ENCODE data around the gene FRZB.
"Not testable (repeated sequence)": the region's sequence is repeated elsewhere in the genome, so short reads cannot be mapped to it uniquely, and the experiment has no call there.

Gene FRZB, protein sequence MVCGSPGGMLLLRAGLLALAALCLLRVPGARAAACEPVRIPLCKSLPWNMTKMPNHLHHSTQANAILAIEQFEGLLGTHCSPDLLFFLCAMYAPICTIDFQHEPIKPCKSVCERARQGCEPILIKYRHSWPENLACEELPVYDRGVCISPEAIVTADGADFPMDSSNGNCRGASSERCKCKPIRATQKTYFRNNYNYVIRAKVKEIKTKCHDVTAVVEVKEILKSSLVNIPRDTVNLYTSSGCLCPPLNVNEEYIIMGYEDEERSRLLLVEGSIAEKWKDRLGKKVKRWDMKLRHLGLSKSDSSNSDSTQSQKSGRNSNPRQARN

DNA sequence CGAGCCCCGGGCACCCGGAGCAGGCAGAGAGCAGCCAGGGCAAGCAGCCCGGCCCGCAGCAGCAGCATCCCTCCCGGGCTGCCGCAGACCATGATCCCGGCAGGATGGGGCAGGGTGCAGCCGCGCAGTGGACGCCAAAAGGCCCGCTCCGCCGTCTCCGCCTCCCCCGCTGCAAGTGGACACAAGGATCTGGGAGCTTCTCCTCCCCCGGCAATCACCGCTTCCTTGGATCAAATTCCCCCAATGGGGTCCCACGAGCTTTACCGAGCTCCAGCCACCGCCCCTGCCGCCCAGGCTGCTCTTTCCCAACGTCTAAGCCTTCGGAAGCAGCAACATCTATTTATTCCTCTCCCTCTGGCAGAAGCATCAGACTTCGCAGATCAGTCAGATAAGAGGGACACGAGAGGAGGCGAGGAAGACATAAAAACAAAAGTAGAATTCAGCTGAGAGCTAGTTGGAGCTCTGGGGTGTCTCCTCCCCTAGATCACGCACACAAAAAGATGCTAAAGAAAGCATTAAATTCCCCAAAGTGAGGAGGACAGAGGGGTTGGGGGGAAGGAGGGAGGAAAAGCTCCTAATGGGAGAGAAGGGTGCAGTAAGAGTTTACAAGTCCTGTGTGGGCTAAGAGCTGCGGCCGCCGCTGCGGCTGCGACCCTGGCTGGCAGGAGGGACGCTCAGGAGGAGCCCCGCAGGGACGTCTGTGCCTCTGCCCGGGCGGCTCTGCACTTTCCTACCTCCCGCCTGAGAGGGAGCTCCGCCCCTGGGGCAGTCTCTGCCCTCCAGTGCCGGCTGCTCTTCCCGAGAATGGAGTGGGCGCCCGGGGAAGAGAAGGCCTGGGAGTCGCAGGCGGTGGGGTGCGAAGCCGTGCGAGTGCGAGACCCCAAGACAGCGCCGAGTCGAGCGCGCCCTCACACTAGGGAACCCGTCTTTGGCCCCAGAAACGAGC lies at the start of gene FRZB:
TSS of gene FRZB (minus strand) at position 177 of the 946 bp plus-strand sequence. CDS start at position 92, 85 bp downstream.
- no peak for DNase-seq (ENCODE audit: low read depth, low spot score)

DNA sequence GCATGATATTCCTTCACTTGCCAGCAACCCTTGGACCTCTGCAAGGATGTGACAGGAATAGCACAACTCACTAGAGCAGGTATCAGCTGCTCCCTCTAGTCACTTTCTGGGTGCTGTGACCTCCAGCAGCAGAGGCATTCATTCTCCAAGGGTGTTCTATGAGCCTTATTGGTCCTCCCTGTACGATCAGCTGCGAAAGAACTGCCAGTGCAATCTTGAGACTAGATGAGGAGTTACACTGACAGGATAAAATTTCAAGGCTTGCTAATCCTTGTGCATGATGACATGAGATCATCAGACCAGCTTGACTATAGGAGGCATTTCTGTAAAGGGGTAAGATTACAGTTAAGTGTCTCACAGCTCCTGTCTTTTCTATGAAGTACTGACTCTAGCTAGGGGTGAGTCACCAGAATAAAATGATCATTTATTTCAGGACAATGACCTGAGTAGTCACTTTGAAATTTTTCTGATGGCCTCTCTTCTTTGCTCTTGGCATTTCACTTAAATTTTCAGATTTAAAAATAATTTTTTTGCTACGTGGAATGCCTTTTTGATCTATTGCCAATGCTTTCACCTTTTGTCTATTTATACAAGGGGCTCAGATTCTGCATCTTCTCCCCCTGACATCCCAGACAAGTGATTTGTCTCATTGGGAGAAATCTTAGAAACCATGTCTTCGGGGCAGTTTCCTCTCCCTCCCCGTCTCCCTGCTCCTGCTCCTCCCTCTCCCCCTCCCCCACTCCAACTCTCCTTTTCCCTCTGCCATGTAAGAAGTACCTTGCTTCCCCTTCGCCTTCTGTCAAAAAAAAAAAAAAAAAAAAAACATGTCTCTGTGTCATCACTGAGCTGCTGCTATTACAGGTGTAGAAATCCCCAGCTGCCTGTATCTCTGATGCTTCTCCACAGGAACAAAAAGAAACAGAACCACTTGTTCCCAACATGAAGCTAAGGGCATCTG lies 49.2 kb upstream of the FRZB start:
- DNase-seq (ENCODE audit: low read depth, low spot score): no peak

DNA sequence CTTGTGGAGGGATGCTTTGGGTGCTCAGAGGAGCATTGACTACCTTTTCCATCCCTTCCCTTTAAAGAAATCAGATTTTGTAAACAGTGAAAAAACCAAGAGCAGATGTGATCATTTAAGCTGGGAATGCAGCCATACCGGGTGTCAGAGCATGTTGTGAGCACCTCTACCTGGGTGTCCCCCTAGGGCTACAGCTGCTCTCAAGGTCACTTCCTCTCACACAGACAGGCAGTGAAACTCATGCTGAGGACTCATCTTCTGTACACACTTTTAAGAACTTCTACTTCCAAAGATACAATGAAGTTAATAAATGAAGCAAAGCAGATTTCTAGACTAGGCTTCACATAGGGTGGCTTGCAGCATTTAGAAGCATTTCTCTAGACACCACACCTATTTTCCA lies 48.4 kb upstream of the FRZB start:
- no peak for DNase-seq (ENCODE audit: low read depth, low spot score)

DNA sequence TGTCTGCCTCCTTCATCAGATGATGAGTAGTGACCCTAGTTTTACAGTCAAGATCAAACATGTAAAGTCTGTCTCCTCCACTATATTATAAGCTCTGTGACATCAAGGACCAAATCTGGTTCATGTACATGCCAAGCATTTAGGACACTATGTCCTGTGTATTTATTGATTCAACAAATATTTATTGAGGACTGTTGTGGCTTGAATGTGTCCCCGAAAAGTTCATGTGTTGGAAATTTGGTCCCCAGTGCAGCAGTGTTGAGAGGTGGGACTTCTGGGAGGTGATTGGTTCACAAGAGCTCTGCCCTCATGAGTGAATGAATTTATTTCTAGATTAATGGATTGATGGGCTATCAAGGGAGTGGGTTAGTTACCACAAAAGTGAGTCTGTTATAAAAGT lies 46.6 kb upstream of the FRZB start:
- no peak for DNase-seq (ENCODE audit: low read depth, low spot score)

DNA sequence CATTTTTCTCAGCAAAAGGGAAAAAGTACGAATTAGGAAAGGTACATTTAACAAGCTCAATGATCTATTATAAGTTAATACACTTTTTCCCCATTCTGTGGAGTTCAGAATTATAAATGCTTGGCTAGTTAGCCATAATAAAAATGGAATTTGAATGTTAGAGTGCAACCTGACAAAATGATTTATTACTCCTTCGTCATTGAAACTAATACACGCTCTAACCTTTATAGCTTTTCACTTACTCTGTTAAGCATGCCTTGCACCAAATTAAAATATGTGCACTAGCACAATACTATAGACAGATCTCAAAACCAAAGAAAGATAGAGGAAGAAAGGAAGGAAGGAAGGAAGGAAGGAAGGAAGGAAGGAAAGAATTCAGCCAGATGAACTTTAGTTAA lies 46.1 kb upstream of the FRZB start:
- no peak for DNase-seq (ENCODE audit: low read depth, low spot score)

DNA sequence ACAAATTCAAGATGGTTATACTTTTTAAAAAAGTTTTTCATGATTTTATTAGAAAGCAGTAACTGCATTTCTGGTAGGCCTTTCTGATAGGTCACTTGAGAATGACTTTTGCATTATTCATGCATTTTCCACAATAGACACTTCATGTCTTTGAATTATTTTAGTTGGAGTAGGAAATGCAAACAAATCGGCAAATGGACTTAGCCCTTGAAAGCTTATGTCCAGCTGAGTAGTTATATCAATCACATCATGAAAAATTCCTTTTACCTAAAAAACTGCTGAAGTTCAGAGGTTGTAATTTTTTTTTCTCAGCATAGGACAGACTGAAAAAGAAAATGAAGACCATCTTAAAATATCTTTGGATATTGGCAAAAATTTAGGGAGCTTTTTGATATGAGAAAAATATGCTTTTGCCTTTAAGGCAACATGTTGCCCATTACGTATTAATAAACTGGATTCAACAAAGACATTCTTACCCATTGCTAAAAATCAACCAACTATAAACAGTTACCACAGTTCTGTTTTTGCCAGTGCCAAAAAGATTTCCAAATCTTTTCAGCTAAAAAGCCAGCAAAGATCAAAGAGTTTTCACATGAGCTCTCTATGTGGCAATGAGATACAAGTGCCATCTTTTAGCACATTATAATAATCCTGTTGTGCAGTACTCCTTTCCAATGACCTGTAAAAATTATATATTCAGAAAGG lies 45.5 kb upstream of the FRZB start:
- no peak for DNase-seq (ENCODE audit: low read depth, low spot score)

DNA sequence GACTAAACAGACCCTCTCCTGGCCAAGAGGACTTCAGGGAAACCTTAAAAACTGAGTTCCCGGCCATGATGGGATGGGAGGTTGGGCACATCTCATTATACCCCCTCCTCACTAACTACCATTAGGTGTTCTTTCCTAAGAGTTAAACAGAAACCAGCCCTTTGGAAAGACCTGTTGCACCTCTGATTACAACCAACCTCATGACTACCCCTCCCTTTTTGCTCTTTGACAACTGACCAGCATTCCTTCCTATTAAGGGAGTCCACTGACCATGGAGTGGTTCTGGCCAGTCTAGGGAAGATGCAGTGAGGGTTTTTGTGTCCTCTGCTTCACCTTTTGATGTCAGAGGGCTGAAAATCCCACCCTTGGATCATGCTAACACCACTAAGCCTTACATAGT lies 44.5 kb upstream of the FRZB start:
- DNase-seq (ENCODE audit: low read depth, low spot score): no peak

DNA sequence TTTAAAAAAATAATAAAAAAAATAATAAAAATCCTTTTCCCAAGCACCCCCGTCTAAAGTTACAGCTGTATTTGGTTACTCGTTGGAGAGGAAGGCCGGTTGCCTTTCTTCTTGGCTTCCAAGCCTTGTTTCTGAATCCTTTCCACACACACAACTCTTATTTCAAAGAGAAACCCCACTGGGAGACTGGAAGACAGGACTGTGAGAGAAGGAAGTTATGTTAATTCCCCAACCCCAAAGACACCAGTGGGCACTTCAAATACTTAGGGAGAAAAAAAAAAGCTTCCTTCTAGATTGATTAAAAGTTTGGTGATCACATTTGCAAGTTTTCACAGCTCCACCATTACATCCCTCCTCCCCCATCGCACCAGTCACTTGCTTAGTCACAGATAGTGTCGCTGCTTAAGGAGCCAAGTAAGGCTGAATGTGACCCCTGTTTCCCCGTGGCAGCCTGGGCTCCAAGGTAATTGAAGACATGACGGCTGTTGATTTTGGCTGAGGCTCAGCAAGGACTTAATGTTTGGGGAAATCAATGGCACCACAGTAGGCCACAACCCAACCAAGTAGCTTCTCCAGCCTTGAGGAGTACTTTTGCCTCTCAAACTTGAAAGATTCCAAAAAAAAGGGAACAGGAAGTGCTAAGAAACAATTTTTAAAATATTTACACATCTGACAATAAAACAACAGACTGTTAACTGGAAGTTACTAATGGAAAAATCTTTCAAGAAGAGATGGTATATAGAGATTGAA lies 40.8 kb upstream of the FRZB start:
- DNase-seq (ENCODE audit: low read depth, low spot score): no peak

DNA sequence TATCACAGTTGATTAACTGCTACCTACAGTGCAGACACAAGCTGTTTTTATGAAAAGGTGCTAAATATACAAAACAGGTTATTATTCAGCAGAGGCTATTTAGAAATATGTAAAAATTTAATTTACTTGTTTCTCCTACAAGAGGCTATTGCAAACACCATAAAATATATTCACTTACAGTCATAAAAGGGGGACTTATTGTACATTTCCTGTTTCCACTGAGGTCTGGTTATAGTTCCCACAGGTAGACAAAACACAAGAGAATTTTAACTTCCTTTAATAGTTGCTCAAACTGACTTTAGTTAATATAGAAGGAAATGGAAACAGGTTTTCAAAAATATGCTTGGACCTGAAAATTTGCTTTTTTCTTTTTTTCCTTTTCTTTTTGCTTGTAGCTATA lies 40.0 kb upstream of the FRZB start:
- DNase-seq (ENCODE audit: low read depth, low spot score): no peak

DNA sequence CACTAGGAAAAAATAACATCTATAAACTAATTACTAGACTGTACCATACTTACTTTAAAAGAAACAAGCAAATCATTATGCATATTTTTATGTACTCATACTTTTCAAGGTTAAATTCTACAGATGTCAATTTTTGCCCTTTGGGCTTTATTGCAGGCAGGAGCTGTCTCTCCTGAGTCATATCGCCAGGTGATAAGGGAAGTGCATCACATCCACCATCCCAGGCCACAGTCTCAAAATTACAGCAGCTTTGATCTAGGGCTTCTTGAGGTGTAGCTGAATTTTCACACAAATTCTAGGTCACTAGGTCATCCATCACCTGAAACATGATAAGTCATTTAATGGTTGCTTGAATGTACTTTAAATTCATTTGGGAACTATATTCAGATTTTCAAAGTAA lies 38.4 kb upstream of the FRZB start:
- DNase-seq (ENCODE audit: low read depth, low spot score): no peak

DNA sequence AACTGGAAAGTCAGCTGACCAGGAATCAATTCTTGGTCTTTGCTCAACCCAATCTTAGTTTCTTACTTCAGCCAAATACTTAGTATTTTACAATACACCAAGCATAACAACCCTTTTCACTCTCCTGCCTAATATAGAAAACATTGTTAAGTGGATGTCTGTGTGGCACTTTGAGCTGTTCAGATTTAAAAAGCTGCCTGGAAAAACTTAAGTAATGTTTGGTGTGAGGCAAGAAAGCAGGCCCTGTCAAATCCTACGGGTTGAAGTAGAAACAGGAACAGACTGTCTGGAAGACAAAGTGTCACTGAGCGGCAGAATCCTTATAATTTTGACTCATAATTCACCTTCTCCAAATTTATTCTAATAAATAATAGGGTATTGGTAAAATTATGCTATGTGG lies 37.1 kb upstream of the FRZB start:
- DNase-seq (ENCODE audit: low read depth, low spot score): no peak

DNA sequence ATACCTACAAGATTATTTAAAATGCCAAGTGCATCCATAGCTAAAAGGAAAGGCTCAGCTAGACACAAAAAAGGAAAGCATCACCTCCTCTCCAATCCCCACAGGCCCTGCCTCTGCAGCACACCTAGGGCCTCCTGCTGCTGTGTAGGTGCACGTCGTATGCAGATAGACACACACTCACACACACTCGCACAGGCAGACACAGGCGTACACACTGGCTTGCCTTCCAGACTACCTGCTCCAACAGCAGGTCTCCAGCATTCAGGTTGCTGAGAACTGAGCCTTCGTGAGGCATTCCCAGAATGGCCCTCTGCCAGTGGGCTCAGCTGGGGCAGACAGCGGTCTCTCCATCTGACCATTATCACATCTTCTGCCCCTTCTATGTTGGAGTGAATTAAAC lies 35.3 kb upstream of the FRZB start:
- no peak for DNase-seq (ENCODE audit: low read depth, low spot score)

DNA sequence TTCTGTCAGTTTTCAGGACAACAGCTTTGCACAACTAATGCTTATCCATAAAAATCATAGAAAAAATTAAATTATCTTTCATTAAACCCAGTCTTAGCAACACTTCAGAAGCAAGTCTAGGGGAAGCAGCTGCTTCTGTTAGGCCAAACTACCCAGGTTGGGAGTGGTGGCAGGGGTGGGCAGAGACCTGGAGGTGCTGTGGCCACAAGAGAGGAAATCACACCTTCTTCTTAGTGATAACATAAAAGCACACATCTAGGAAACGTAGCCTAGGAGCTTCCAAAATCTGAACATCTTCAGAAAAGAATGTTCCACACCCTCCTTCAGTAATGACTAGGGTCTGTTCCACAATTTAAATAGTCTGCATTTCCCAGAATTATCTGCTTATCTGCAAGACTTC lies 32.3 kb upstream of the FRZB start:
- no peak for DNase-seq (ENCODE audit: low read depth, low spot score)

DNA sequence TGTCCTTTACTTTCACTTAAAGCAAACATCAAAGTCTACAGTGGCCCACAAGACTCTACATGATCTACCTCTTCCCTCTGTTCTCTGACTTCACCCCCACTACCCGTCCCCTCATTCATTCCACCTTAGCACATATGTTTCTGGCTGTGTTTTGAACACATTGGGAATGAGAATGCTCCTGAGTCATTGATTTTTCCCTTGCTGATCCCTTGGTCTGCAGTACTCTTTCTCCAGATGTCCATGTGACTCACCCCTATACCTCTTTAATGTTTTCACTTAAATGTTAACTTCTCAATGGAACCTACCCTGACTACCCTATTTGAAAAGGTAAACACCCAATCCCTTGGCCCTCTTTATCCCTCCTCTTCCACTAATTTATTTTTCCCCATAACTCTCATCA lies 30.7 kb upstream of the FRZB start:
- no peak for DNase-seq (ENCODE audit: low read depth, low spot score)

DNA sequence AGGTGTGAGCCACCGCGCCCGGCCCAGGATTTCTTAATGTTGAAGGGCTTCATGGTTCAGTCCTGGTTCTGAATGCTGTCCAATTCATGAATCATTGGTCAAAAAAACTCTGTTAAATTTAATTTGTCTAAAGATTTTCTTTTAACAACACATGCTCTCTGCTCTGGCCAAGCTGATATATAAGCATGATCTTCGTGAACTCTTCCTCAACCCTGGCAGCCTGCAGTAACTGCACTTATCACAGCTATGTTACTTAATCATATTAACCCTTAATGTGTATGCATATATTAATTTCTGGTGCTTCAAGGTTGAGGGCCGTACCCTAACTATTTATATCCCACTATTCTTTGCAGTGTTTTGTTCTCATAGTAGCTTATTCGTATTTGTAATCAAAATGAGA lies 29.4 kb upstream of the FRZB start:
- DNase-seq (ENCODE audit: low read depth, low spot score): no peak

DNA sequence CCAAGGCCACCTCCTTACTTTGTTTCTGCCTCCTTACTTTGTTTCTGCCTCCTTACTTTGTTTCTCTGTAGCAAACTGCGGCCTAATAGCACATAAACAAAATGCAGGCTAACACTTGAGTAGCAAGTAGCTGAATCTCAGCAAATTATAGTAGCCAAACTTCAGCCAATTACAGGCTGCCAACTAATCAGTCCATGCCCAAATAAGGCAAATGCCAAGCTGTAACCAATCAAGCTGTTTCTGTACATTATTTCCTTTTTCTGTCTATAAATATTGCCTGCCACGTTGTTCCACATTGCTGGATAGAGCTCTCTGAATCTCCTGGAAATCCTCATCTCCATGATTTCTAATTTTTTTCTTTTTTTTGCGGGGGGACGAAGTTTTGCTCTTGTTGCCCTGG lies 28.7 kb upstream of the FRZB start:
- no peak for DNase-seq (ENCODE audit: low read depth, low spot score)

DNA sequence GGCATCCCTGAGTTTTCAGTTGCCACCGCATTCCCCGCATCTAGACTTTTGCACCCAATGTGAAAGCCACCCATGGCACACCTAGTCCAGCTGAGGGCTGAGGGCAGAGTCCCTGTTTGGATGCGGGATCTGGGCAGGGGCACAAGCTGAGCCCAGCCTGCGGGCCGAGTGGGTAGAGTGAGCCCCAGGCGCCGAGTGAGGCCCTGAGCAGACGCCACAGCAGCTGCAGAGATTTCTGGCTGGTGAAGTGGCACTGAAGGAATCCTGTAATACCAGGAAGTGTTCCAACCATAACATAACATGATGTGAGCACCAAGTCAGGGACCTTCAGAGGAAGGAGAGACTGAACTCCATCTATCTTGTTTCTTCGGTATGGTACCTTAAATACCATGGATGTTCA lies 27.7 kb upstream of the FRZB start:
- no peak for DNase-seq (ENCODE audit: low read depth, low spot score)

DNA sequence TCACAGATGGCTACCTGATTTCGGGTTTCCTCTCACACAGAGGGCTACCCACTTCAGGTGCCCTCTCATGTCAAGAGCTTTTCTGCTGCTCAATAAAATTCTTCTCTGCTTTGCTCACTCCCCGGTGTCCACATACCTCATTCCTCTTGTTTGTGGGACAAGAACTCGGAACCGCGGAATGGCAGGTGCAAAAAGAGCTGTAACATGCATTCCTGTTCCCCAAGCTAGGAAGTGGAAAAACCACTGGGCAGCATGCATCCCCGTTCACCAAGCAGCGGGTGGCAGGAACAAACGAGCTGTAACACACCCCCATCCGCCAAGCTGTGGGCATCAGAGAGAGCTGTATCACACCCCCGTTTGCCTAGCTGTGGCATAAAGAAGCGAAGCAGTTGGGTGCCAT lies 27.2 kb upstream of the FRZB start:
- DNase-seq (ENCODE audit: low read depth, low spot score): no peak

DNA sequence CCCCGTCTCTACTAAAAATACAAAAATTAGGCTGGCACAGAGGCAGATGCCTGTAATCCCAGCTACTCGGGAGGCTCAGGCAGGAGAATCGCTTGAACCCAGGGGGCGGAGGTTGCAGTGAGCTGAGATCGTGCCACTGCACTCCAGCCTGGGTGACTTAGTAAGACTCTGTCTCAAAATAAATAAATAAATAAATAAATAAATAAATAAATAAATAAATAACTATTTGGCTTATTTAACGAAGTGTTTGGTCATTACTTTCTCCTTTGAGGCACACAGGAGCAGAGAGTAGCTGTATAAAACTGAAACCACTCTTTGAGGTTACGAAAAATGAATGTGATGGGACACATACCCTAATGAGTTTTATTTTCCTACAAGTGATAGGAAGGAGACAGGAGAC lies 26.6 kb upstream of the FRZB start:
- not testable (repeated sequence) for DNase-seq (ENCODE audit: low read depth, low spot score)

DNA sequence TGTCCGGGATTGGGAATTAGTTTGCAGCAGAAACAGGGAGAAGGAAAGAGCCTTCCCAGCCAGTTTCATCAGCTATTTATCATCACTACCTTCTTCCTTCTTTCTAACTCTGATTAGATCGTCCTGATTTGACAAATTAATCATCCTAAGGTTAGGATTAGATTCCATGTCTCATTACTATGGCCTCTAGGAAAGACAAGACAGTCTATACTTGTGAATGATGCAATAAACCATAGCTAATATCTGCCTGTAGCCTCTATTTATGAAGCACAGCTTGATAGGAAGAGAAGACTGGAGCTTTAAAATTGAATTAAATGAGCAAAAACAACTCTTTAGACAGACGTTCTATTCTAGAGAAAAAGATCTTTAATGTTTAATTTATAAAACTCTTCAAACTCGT lies 25.2 kb upstream of the FRZB start:
- DNase-seq (ENCODE audit: low read depth, low spot score): no peak
